ENCODE data around the gene ENKD1.
"Not testable (repeated sequence)": the region's sequence is repeated elsewhere in the genome, so short reads cannot be mapped to it uniquely, and the experiment has no call there.

Gene ENKD1, protein sequence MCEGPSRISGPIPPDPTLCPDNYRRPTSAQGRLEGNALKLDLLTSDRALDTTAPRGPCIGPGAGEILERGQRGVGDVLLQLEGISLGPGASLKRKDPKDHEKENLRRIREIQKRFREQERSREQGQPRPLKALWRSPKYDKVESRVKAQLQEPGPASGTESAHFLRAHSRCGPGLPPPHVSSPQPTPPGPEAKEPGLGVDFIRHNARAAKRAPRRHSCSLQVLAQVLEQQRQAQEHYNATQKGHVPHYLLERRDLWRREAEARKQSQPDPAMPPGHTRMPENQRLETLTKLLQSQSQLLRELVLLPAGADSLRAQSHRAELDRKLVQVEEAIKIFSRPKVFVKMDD

DNA sequence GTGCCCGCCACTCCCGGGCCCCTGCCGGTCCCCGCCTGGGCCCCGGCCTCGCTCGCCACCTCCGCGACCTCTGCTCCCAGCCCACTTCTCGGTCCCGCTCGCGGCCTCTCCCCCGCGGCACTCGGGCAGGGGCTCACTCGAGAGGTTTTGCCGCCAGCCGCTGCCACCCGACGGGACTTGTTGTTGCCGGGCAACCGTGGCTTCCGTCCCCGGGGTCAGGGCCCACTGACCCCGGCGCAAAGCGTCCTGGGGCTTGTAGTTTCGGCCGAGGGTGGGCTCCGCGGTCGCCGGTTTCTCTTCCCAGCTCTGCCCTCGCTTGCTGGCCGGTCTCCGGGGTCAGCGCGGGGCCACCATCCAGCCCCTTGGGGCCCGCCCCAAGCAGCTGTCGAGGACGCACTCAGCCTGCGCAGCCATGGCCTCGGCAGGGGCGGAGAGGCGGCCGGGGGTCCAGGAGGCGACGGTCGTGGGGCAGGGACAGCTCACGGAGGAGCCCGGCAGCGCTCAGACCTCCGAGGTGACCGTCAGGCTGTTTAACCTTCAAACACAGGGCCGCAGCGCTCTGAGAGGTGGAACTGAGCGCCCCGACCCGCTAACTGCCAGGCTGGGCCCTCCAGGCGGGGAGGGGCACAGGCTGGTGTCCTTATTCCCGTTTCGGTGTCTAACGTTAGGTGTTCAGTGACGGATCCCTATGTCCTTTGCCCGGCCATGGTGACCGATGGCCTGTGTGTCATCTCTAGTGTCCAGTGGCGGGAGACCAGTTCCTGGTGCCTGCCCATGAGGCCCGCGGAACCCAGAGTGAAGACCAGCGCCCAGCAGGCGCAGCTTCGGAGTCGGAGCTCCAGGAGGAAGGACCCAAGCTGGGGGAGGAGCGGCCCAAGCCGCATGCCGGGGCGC lies at the start of gene ENKD1, which contains the start of gene C16orf86:
Gene ENKD1, minus strand, starts transcription at position 192 of the 894 bp plus-strand sequence. CDS start 308 bp downstream, outside the sequence.
Gene C16orf86, plus strand, starts transcription at position 256 of the 894 bp plus-strand sequence. Its CDS starts 157 bp downstream, at position 413.
- DNase-seq (ENCODE audit: low spot score), result peak; percentile 89

- no peak for DNase-seq (ENCODE audit: low spot score)
Observed at GRCh38 chr16:67716097-67716496, 49.5 kb upstream of the ENKD1 start.

- DNase-seq (ENCODE audit: low spot score), result no peak
Observed at GRCh38 chr16:67714522-67714921, 48.0 kb upstream of the ENKD1 start.

DNA sequence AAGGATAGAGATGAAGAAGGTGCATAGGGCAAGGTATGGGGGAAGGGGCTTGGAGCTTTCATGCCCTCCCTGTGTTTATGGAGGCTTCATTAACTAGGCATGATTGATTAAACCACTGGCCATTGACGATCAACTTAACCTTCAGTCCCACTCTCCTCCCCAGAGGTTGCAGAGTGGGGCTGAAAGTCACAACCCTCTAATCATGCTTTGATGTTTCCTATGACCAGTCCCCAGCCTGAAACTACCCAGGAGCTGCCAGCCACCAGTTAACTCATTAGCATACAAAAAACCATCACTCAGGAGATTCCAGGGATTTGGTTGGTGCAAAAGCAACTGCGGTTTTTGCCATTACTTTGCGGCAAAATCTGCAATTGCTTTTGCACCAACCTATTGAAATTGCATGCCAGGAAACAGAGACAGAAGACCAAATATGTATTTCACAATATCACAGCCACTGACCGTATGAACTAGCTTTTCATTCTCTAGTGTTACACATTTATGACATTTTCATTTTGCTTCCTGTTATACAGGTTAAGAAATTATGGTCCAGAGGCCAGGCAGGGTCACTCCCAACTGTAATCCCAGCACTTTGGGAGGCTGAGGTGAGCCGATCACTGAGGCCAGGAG lies 47.2 kb upstream of the ENKD1 start:
- DNase-seq (ENCODE audit: low spot score), result no peak

GRCh38 chr16:67710607-67711006 lies 44.1 kb upstream of the ENKD1 start:
- no peak for DNase-seq (ENCODE audit: low spot score)

DNA sequence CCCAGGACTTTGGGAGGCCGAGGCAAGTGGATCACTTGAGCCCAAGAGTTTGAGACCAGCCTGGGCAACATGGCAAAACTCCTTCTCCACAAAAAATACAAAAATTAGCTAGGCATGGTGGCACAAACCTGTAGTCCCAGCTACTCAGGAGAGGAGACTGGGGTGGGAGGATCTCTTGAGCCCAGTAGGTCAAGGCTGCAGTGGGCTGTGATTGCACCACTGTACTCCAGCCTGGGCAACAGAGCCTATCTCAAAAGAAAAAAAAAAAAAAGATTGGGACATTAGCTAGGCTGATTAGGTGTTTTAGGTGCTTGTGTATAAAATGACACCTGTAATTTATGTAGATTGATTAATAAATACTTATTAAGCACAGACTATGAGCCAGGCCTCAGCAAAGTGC lies 42.5 kb upstream of the ENKD1 start:
- DNase-seq (ENCODE audit: low spot score), result no peak

DNA sequence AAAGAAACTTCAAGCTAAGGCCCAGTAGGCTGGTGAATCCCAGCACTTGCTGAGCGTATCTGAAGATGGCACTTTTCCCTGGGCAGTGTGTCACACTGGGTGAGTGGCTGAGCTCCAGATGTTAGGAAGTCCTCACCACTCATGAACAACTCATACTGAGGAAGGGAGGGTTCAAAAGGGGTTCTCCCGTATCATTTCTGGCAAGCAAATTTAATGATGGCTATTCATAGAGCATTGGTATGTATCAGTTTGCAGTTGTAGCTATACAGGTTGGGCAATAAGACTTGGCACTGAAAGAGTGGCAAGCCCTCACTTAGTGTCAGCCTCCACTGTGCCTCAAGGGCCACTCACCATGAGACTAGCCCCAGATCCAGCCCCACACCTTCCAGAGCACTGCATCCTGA lies 41.8 kb upstream of the ENKD1 start:
- peak; percentile 82 for DNase-seq (ENCODE audit: low spot score)

DNA sequence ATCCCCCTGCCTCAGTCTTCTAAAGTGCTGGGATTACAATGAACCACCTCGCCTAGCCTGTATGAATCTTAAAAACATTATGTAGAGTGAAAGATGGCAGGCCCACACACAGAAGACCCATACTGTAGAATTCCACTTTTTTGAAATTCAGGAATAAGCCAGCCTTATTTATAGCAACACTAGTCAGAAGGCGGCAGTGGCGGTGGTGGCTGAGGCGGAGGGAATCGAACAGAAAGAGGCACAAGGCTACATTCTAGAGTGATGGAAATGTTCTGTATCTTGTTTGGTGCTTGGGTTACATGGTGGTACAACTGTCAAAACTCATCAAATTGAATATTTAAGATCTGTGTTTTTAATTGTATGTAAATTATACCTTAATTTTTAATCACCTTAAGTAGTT lies 41.2 kb upstream of the ENKD1 start:
- no peak for DNase-seq (ENCODE audit: low spot score)

- DNase-seq (ENCODE audit: low spot score), result no peak
Observed at GRCh38 chr16:67707210-67707609, 40.7 kb upstream of the ENKD1 start.

DNA sequence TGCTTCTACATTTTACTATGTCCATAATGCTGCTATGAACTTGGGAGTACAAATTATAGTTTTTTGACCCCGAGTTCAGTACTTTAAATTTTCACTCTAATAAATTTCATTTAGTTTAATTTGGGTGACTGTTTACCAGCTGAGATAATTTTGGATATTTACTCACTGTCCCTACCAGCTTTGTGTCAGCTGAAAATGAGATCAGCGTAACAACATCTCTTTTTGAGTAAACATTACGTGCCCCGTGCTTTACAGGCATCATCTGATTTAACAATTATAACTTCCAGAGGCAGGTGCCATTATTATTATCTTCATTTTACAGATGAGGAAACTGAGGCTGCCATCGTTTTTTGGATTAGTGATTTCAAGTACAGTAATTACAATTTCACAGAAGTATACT lies 37.6 kb upstream of the ENKD1 start:
- no peak for DNase-seq (ENCODE audit: low spot score)

- no peak for DNase-seq (ENCODE audit: low spot score)
Observed at GRCh38 chr16:67703626-67704025, 37.1 kb upstream of the ENKD1 start.

GRCh38 chr16:67702130-67702529 lies 35.6 kb upstream of the ENKD1 start:
- DNase-seq (ENCODE audit: low spot score), result no peak

DNA sequence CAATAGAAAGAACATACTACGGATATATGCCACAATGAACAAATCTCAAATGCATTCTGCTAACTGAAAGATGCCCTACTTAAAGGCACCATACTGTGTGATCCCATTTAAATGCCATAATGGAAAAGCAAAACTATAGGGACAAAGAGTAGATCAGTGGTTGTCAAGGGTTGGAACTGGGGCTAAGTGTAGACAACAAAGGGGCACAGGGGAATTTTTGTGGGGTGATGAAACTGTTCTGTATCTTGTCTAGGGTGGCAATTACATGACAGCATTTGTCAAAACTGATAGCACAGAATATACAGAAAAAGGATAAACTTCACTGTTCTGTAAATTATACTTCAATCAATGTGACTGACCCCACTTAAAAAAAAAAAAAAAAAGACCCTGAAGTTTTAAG lies 34.9 kb upstream of the ENKD1 start:
- DNase-seq (ENCODE audit: low spot score), result no peak

DNA sequence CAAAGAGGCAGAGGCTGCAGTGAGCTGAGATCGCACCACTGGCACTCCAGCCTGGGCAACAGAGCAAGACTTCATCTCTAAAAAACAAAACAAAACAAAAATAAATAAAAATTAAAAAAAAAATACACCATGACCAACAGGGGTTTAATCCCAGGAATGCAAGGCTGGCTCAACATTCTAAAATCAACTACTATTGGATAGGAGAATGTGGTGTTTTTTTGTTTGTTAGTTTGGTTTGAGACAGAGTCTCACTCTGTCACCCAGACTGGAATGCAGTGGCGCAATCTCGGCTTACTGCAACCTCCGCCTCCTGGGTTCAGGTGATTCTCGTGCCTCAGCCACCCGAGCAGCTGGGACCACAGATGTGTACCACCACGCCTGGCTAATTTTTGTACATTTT lies 32.7 kb upstream of the ENKD1 start:
- DNase-seq (ENCODE audit: low spot score), result no peak

DNA sequence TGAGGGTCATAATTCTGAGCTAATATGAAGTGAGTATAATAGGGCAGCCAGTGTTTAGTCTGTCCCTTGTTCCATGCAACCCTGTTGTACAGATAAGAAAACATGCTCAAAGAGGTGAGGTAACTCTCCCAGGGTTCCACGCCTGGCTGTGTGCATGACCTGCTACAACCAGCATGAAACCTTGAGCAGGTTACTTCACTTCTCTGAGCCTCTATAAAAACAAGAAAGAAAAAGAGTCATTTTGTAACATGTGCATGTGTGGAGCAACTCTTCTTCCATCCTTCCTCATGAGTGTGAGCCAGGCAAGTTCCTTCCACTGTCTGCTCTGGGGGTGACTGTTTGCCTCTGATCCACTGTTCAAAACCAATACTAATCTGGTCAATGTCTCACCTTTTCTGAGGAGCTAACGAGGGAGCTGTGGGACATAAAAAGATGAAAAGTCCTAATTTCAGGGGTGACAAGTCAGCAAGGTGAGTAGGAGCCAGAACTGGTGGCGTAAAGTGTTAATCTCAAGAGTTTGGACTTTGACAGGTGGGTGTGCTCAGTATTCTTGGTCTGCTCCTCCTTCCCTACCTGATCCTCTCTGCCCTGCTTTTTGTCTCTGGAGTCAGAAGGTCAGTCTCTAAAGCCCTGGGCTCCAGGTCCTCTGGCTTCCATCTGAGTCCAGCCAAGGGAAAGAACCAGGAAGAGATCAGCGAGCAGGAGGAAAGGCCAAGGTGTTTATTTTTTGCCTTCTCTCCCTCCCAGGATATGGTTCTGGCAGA lies 31.1 kb upstream of the ENKD1 start:
- no peak for DNase-seq (ENCODE audit: low spot score)

DNA sequence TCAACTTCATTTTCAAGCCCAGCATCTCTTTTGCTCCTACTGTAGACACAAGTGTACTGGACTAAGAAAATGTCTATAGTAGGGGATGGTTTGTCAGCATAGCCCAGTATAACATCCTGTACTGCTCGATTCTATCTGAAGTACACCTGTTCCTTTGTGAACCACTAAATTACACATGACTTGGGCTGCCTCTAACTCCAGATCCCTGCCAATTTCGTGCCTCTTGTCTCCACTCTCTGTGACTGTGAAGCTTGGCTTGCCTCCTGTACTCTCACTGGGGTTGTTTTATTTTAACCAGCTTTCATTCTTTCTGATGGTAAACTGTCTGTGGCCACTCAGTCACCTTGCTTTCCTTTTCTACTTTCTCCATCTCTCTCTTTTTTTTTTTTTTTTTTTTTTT lies 28.1 kb upstream of the ENKD1 start:
- no peak for DNase-seq (ENCODE audit: low spot score)

- not testable (repeated sequence) for DNase-seq (ENCODE audit: low spot score)
Observed at GRCh38 chr16:67693517-67694285, 27.2 kb upstream of the ENKD1 start.

DNA sequence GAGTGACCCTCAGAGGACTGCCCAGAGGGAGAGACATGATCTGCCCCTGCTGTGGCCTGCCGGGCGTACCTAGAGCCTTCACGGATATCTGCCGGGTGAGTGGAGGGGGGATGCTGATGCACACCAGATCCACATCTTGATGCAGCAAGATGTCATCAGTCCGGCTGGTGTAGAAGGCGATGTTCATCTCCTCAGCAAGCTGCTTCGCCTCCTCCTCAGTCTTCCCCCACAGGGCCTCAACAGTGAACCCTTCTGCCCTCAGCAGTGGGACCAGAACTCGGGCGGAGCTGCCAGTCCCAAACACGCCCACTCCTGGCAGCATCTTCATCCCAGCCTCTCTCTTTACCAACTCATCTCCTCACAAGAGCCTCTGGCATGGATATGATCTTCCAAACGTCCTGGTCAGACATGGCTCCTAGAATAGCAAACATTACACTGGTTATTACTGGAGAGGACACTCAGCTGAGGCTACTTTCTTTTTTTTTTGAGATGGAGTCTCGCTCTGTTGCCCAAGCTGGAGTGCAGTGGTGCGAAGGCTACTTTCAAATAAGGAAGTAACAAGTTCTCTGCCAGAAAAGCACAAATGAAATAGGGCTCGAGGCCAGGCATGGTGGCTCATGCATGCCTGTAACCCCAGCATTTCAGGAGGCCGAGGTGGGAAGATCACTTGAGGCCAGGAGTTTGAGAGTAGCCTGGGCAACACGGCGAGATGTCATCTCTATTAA lies 19.0 kb upstream of the ENKD1 start:
- DNase-seq (ENCODE audit: low spot score), result no peak

DNA sequence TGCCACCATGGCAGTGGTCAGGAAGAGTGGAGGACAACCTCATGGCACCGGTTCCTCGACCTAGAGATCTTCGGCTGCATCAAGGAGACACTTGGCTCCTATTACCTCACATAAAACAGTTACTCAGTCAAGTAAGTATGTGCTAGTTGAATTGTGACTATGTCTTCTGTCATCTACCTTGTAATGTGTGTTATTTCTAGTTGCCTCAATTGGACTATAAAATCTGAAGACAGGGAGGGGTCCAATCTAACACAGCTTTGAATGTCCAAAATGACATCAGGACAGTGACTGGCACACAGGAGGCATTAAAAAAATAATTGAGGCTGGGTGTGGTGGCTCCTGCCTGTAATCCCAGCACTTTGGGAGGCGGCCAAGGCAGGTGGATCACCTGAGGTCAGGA lies 17.2 kb upstream of the ENKD1 start:
- no peak for DNase-seq (ENCODE audit: low spot score)
